SK-N-SH (cell line): Measurements from ENCODE around the gene HSPA1A.

Source experiments
- FOXJ3 ChIP-seq: sonication (generic); formaldehyde crosslinking; IDR thresholded peaks from 2 replicates; pipeline ENCODE4 v1.5.1; 2020; ENCODE audit warnings: mild to moderate bottlenecking, missing genetic modification reagents
- MXI1 ChIP-seq: IDR thresholded peaks from 2 replicates; pipeline ENCODE4 v1.6.1; 2012; ENCODE audit warnings: mild to moderate bottlenecking, low read depth, low read length, improper control_type of control experiment
- POLR2AphosphoS5 ChIP-seq: IDR thresholded peaks from 2 replicates; pipeline ENCODE4 v1.6.1; 2012; ENCODE audit warnings: low read depth, low read length
- RAD21 ChIP-seq: IDR thresholded peaks from 2 replicates; pipeline ENCODE4 v1.6.1; 2012; ENCODE audit warnings: mild to moderate bottlenecking, low read length
- TF ChIP-seq, protein P1 (sequence below): fragments of 200-600 bp; sonication (generic); IDR thresholded peaks from 2 replicates; pipeline ENCODE4 v1.6.1; 2017; ENCODE audit warnings: antibody characterized with exemption, mild to moderate bottlenecking, moderate library complexity
- TF ChIP-seq, protein P2 (sequence below): fragments of 150-350 bp; IDR thresholded peaks from 2 replicates; pipeline ENCODE4 v1.6.1; 2016; ENCODE audit warnings: mild to moderate bottlenecking, low read depth, low read length

DNA sequence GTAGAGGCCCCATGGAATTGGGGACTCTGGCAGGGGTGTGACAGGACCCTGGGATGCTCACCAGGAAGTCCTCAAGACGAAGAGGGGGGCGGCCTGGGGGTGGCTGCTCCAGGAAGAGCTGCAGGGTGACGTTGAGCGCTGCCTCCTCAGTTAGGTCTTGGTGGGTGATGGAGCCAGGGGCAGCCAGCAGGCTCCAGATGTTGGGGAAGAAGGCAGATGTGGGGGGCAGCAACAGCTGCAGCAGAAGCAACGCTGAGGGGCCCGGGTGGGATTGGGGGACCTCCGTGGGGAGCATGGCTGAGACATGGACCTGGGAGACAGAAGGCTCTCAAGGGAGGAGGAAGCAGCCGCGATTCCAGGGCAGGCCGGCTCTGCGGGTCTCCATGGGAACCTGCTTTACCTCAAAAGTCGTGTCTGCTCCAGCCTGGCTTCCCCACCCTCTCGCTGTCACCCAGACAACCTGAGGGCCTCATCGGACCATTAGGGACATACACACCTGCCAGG, 38.8 kb upstream of the HSPA1A start:
- TF ChIP-seq, protein P1, sequence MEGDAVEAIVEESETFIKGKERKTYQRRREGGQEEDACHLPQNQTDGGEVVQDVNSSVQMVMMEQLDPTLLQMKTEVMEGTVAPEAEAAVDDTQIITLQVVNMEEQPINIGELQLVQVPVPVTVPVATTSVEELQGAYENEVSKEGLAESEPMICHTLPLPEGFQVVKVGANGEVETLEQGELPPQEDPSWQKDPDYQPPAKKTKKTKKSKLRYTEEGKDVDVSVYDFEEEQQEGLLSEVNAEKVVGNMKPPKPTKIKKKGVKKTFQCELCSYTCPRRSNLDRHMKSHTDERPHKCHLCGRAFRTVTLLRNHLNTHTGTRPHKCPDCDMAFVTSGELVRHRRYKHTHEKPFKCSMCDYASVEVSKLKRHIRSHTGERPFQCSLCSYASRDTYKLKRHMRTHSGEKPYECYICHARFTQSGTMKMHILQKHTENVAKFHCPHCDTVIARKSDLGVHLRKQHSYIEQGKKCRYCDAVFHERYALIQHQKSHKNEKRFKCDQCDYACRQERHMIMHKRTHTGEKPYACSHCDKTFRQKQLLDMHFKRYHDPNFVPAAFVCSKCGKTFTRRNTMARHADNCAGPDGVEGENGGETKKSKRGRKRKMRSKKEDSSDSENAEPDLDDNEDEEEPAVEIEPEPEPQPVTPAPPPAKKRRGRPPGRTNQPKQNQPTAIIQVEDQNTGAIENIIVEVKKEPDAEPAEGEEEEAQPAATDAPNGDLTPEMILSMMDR, result no peak
- no peak for TF ChIP-seq POLR2AphosphoS5
- no peak for TF ChIP-seq RAD21
- TF ChIP-seq FOXJ3 (CRISPR knock-in tag), result no peak
- TF ChIP-seq, protein P2, sequence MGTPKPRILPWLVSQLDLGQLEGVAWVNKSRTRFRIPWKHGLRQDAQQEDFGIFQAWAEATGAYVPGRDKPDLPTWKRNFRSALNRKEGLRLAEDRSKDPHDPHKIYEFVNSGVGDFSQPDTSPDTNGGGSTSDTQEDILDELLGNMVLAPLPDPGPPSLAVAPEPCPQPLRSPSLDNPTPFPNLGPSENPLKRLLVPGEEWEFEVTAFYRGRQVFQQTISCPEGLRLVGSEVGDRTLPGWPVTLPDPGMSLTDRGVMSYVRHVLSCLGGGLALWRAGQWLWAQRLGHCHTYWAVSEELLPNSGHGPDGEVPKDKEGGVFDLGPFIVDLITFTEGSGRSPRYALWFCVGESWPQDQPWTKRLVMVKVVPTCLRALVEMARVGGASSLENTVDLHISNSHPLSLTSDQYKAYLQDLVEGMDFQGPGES, result no peak
- TF ChIP-seq MXI1, result no peak
